NCI-H2196 (cell line): ENCODE results near the gene SLC25A34.
"Not testable (repeated sequence)": the region's sequence is repeated elsewhere in the genome, so short reads cannot be mapped to it uniquely, and the experiment has no call there.

Experiments used
- DNase-seq: peaks from one replicate; lab custom pipeline; 2025; ENCODE audit not compliant: unreplicated experiment; lab: John Stamatoyannopoulos, UW

Gene SLC25A34

GRCh38 chr1:15736038-15736891 lies at the start of gene SLC25A34:
SLC25A34 (plus strand) TSS chr1:15736258; CDS start chr1:15736486, 228 bp downstream.
- DNase-seq: peak; percentile 92

DNA sequence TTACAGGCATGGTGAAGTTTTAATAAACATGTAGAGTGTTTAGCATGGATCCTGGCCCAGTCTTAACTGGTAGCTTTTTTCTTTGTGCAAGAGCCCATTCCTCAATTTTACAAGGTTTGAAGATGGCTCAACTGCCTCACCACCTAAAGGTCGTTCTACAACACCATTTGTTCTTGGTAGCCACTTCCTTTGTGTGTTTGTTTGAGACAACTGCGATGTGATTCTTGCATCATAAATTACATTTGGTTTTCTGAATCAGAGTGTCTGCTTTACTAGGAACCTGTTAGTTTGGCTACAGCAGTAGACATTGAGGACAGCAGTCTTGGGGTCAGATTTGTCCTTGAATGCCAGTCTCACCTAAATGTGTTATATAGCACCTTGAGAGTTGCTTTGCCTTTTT lies 48.6 kb upstream of the SLC25A34 start:
- no peak for DNase-seq

DNA sequence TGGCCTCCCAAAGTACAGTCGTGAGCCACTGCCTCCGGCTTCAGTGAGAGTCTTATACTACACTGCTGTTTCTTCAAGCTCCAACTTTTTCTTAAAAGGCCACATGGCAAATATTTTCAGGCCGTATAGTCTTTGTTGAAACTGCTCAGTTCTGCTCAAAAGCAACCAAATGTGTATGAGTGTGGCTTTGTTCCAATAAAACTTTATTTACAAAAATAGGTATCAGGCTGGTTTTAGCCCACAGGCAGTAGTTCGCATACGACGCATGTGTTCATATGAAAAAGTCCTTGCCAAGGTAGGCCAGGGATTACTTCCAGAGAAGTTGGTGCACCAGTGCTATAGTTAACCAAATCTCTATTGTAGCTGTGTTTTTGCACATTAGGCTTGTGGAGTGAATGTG lies 45.7 kb upstream of the SLC25A34 start:
- DNase-seq: no peak

DNA sequence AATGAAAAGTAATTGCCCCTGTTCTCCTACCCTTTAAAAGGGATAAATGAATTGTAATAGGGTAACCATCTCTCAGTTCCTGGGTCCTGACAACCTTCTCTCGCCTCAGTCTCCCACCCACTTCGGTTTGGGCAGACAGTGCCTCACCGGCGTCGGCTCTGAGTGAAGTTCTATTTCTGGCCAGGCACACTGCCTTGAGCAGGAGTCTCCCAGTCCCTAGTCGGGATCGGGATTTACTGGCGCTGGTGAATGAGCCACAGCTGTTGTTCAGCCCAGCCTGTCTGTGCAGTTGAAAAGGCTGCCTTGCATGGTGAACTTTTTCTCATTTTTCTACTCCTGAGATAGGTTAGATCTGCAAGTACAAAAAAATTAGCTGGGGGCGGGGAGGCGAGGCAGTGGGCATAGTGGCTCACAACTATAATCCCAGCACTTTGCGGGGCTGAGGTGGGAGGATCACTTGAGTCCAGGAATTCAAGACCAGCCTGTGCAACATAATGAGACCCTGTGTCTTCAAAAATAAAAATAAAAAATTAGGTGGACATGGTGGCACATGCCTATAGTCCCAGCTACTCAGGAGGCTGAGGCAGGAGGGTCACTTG lies 44.5 kb upstream of the SLC25A34 start:
- no peak for DNase-seq

DNA sequence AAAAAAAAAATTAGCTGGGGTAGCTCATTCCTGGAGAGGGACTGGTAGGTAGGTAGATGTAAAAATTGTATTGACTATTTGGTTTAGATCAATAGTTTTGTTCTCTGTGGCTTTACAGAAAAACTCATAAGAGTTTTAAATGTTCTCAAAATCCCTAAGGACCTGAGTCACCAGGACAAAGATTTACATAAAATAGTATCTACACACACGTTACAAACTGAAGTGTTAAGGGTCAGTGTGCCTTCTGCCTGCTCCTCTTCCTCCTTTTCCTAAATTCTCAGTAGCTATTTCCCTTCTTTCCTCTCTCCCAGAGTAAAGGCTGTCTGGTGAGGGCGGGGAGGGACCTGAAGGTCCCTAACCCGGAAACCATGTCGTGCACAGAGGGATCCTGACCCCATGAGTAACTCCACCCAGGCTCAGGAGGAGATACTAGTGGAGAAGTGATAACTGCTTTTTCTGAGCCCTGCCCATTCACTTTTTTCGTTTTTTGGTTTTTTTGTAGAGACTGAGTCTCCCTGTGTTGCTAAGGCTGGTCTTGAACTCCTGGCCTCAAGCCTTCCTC lies 43.9 kb upstream of the SLC25A34 start:
- DNase-seq: no peak

GRCh38 chr1:15693371-15693770 lies 42.7 kb upstream of the SLC25A34 start:
- DNase-seq: no peak

DNA sequence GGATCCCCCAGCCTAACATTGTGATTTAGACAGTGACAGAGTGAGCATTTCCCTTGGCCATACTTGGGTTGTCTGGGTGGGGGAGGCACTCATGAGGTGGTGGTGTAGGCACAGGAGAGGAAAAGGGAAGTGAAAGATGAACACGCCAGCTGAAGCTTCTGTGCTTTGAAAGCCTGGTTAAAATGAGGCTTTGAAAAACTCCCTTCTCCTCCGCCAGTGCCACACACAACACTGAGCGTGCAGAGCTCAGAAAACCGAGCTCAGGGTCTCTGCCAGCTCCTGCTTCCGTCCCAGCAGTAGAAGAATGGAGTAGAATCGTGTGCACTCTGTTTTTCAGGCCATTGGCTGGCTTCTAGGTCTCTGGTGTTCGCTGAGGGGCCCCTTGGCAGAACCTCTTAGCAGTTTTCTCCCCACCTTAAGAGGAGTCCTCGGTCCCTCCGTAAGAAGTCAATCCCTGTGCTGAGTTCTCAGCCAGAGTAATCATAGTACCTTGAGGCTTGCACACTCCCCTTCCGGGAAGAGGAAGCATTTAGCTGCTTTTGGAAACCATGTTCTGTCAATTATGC lies 39.0 kb upstream of the SLC25A34 start:
- DNase-seq: no peak

- DNase-seq: no peak
Observed at GRCh38 chr1:15698201-15698600, 37.9 kb upstream of the SLC25A34 start.

- DNase-seq: not testable (repeated sequence)
Observed at GRCh38 chr1:15699321-15699720, 36.7 kb upstream of the SLC25A34 start.

DNA sequence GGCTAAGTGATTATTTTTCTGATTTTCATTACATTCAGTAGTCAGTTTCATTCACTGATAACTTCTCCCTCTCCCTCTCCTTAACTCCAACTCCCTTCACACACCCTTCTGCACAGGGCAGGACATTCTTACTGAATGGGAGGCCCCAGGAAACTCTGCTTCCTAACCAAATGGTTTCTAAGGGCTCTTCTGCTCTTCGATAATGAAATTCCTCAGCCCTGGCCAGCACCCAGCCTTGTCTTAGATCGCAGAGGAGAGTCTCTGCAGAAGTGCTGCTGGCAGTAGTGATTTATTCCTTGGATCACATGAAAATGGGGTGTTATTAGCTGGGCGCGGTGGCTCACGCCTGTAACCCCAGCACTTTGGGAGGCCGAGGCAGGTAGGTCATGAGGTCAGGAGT lies 35.5 kb upstream of the SLC25A34 start:
- no peak for DNase-seq

DNA sequence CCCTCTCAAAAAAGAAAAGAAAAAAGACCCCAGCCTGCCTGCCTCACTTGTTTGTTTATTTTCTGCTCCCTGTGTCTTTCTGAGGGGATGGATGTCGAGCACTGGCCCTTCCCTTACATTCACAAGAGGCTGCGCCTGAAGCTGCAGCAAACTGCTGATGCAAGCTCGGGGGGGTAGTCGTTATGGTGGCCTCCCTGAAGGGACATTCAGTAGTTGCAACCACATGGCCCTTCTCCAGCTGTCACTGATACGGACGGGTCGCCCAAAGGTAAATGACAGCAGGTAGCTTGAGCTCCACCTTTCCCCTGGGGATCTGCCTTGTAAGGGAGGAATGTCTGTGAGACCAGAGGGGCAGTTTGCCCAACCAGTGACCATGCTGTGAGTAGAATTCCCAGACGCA lies 34.3 kb upstream of the SLC25A34 start:
- no peak for DNase-seq

GRCh38 chr1:15702722-15703550 lies 33.1 kb upstream of the SLC25A34 start:
- DNase-seq: no peak

- DNase-seq: no peak
Observed at GRCh38 chr1:15703562-15703961, 32.5 kb upstream of the SLC25A34 start.

DNA sequence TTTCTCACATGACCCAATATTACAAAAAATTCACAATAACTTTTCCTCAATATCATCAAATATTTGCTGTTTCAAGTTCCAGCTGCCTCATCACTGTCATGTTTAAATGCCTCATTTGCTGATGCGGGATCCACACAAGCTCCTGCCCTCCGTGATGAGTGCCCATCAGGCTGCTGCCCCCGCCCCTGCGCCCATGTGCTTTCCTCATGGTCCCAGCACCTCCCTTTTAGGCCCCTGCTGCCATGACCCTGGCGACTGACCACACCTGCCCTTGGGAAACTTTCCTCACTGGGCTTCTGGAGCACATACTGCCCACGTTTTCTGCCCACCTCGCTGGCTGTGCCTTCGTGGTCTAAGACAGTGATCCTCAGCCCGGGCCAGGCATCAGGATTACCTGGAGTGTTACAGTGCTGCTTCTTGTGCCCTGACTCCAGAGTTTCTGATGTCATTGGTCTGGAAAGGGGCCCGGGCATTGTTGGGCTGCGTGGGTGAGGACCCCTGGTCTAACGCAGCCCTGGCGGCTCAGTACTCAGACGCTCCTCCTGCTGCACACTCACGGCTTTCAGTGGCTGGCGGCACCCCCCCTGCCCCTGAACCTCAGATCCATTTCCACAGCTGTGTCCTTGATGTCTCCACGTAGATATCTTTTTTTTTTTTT lies 31.4 kb upstream of the SLC25A34 start:
- no peak for DNase-seq

DNA sequence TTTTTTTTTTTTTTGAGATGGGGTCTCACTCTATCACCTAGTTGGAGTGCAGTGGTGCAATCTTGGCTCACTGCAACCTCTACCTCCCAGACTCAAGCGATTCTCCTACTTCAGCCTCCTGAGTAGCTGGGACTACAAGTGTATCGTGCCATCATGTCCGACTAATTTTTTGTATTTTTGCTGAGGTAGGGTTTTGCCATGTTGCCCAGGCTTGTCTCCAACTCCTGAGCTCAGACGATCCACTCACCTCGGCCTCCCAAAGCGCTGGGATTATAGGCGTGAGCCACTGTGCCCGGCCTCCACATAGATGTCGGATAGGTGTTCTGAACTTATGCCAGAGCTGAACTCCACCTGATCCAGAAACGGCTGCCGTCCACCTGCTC lies 30.9 kb upstream of the SLC25A34 start:
- DNase-seq: no peak

GRCh38 chr1:15706751-15707150 lies 29.3 kb upstream of the SLC25A34 start:
- DNase-seq: no peak

DNA sequence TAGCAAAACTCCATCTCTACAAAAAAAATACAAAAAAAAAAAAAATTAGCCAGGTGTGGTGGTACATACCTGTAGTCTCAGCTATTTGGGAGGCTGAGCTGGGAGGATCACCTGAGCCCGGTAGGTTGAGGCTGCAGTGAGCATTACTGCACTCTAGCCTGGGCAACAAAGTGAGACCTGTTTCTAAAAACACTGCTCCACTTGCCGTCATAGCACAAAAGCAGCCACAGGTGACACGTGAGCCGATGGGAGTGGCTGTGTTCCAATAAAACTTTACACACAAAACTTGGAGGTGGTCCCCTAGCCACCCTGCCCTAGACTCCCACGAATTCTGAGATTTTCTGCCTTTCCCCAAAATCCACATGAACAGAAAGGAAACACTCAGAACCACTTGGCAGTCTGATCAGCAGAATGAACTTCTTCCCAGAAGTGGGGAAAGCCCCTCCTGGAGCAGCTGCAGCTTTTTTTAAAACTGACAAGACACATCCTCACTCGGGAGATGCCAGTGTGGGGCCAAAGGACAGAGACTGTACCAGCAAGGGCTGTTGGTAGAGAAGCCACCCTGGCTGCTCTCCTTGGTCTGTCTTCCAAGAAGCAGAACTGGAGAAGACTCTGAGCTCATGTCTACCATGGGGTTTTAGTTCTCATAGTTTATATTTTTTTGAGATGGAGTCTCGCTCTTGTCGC lies 28.7 kb upstream of the SLC25A34 start:
- no peak for DNase-seq

DNA sequence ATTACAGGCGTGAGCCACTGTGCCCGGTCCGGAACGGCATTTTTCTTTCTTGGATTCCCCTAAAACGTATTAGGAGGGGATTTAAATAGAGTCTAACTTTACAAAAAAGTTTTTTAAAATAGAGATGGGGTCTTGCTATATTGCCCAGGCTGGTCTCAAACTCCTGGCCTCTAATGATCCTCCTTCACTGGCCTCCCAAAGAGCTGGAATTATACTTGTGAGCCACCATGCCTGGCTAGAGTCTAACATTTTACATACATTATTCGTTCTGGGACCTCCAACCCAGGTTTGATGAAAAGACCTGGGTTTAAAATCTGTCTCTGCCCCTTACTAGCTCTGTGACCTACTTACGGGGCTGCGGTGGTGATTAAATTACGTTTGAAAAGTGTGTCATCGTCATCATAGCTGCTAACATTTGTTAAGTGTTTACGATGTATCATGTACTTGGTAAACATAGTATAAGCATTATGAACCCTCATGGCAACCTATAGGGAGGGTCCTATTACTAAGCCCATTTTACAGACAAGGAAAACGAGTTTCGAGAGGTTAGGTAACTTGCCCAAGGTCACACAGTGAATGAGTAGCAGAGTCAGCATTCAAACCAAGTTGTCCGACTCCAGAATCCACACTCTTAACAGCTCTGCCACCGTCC lies 27.4 kb upstream of the SLC25A34 start:
- DNase-seq: no peak

GRCh38 chr1:15709226-15709625 lies 26.8 kb upstream of the SLC25A34 start:
- no peak for DNase-seq

- no peak for DNase-seq
Observed at GRCh38 chr1:15712168-15712567, 23.9 kb upstream of the SLC25A34 start.
